Limb (tissue), 2 donors: Measurements from ENCODE around the gene TP53TG3B.
"Not testable (repeated sequence)": the region's sequence is repeated elsewhere in the genome, so short reads cannot be mapped to it uniquely, and the experiment has no call there.

ENCODE experiments used
- DNase-seq, 2 donors: peaks; one replicate each; pipeline ENCODE4 v3.0.0-alpha.2; 2016; ENCODE audit errors: extremely low spot score in 2 of 2

The TP53TG3B gene, protein sequence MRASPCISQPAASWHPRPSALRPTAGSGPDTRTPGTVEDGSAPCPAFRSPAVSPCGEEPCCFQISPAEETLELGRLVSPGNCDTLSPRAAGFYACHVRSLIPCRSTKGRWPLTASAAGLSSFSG

GRCh38 chr16:33360541-33360940 lies at the start of gene TP53TG3B:
Gene TP53TG3B (plus strand): TSS chr16:33360841. CDS start chr16:33360909, 68 bp downstream.
- DNase-seq, result not testable (repeated sequence)

GRCh38 chr16:33336226-33337012 lies 24.2 kb upstream of the TP53TG3B start:
- not testable (repeated sequence) for DNase-seq

DNA sequence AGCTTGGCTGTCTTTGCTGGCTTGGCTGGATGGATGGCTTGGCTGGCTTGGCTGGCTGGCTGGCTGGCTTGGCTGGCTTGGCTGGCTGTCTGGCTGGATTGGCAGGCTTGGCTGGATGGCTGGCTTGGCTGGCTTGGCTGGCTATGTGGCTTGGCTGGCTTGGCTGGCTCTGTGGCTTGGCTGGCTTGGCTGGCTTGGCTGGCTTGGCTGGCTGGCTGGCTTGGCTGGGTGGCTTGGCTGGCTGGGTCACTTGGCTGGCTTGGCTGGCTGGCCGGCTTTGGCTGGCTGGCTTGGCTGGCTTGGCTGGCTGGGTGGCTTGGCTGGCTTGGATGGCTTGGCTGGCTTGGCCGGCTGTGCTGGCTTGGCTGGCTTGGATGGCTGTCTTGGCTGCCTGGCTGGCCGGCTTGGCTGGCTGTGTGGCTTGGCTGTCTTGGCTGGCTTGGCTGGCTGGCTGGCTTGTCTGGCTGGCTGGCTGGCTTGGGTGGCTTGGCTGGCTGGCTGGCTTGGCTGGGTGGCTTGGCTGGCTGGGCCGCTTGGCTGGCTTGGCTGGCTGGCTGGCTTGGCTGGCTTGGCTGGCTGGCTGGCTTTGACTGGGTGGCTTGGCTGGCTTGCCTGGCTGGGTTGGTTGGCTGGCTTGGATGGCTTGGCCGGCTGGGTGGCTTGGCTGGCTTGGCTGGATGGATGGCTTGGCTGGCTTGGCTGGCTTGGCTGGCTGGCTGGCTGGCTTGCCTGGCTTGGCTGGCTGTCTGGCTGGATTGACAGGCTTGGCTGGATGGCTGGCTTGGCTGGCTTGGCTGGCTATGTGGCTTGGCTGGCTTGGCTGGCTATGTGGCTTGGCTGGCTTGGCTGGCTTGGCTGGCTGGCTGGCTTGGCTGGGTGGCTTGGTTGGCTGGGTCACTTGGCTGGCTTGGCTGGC lies 22.8 kb upstream of the TP53TG3B start:
- not testable (repeated sequence) for DNase-seq

DNA sequence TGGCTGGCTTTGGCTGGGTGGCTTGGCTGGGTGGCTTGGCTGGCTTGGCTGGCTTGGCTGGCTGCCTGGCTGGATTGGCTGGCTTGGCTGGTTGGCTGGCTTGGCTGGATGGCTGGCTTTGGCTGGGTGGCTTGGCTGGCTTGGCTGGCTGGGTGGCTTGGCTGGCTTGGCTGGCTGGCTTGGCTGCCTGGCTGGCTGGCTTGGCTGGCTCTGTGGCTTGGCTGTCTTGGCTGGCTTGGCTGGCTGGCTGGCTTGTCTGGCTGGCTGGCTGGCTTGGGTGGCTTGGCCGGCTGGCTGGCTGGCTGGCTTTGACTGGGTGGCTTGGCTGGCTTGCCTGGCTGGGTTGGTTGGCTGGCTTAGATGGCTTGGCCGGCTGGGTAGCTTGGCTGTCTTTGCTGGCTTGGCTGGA lies 22.1 kb upstream of the TP53TG3B start:
- DNase-seq, result not testable (repeated sequence)

- DNase-seq, result not testable (repeated sequence)
Measured at GRCh38 chr16:33339093-33340061, 21.3 kb upstream of the TP53TG3B start.
